HCT116 (cell line): ENCODE results near the gene PNKP. TPM values are rescaled to one million over a fixed set of nuclear protein-coding genes. Genes with fewer than 3 reads are reported as not detected.

ENCODE experiments used
- ATAC-seq: fragments of 200-7000 bp; cut with Tn5 transposase; 2 replicates; pipeline ENCODE4 v1.9.1; 2020; ENCODE audit warnings: mild to moderate bottlenecking, moderate library complexity
- BruUV-seq: library from RNA; stranded (reverse); fragments of 400-500 nt; replicated peaks from 2 replicates; lab custom pipeline; 2021; lab: Mats Ljungman, UMichigan
- CTCF ChIA-PET: fragments of 300-600 bp; sonication (Branson Sonifier 250); formaldehyde crosslinking; loops from one replicate; lab custom pipeline; 2021; ENCODE audit warnings: antibody characterized with exemption; lab: Charles Lee
- POLR2A ChIA-PET: fragments of 300-600, 350-600 bp; sonication (Branson Sonifier 250); formaldehyde crosslinking; loops from one replicate; lab custom pipeline; 2021; ENCODE audit warnings: antibody characterized with exemption; lab: Charles Lee
- RAD21 ChIA-PET, 2 experiments: fragments of 300-600 bp; sonication (Branson Sonifier 250); formaldehyde crosslinking; loops; one replicate each; lab custom pipeline; 2023; ENCODE audit warnings: low total read pairs in 2 of 2; ENCODE audit not compliant: uncharacterized antibody in 2 of 2, unreplicated experiment in 2 of 2, low non-redundant PET in 1 of 2; lab: Charles Lee
- DNase-seq: peaks from one replicate; pipeline ENCODE4 v3.0.0-alpha.2; 2010; ENCODE audit warnings: low read depth, low spot score
- H2AFZ ChIP-seq: fragments of 200-600 bp; shearing (Covaris generic), sonication (generic); 2 replicates; pipeline ENCODE4 v1.6.1; 2017; ENCODE audit warnings: low read depth, mixed run types, mixed read lengths, antibody characterized with exemption, low read length; ENCODE audit not compliant: poor library complexity, severe bottlenecking
- H3K27ac ChIP-seq: 2 replicates; pipeline ENCODE4 v1.5.1; 2012; ENCODE audit warnings: low read depth, low read length
- H3K27me3 ChIP-seq: fragments of 200-600 bp; sonication (generic); 2 replicates; pipeline ENCODE4 v1.6.1; 2016; ENCODE audit warnings: mixed run types, low read length, mixed read lengths; ENCODE audit not compliant: insufficient read depth
- H3K36me3 ChIP-seq, 2 experiments: fragments of 200-500 bp in 1 of 2; fragments of 200-600 bp in 1 of 2; sonication (Bioruptor generic) in 1 of 2; sonication (generic) in 1 of 2; 2 replicates each; pipeline versions ENCODE4 v1.5.1 to v1.6.1; 2014 to 2016; ENCODE audit warnings: low read length in 2 of 2, inconsistent platforms in 1 of 2, mixed read lengths in 1 of 2, mixed run types in 1 of 2; ENCODE audit not compliant: insufficient read depth in 2 of 2, control insufficient read depth in 1 of 2
- H3K4me1 ChIP-seq, 2 experiments: fragments of 200-600 bp in 1 of 2; sonication (generic) in 1 of 2; 2 replicates each; pipeline versions ENCODE4 v1.5.1 to v1.6.1; 2012 to 2017; ENCODE audit warnings: low read length in 2 of 2, inconsistent platforms in 1 of 2, mild to moderate bottlenecking in 1 of 2, mixed read lengths in 1 of 2, mixed run types in 1 of 2, moderate library complexity in 1 of 2; ENCODE audit not compliant: insufficient read depth in 2 of 2, control insufficient read depth in 1 of 2
- H3K4me2 ChIP-seq: fragments of 200-600 bp; sonication (generic); 2 replicates; pipeline ENCODE4 v1.6.1; 2017; ENCODE audit warnings: mixed run types, low read length, mixed read lengths
- H3K4me3 ChIP-seq, 2 experiments: fragments of 200-600 bp in 1 of 2; sonication (generic) in 1 of 2; replicated peaks in 1 of 2; 2 replicates each; pipeline ENCODE4 v1.5.1; 2011 to 2016; ENCODE audit warnings: low read length in 2 of 2, control low read depth in 1 of 2, low read depth in 1 of 2, mild to moderate bottlenecking in 1 of 2, mixed read lengths in 1 of 2, mixed run types in 1 of 2
- H3K79me2 ChIP-seq: fragments of 200-600 bp; sonication (generic); 2 replicates; pipeline ENCODE4 v1.6.1; 2017; ENCODE audit warnings: mild to moderate bottlenecking, mixed run types, low read length, moderate library complexity, mixed read lengths; ENCODE audit not compliant: insufficient read depth
- H3K9ac ChIP-seq: fragments of 200-600 bp; sonication (generic); 2 replicates; pipeline ENCODE4 v1.6.1; 2016; ENCODE audit warnings: low read length, mixed read lengths
- H3K9me2 ChIP-seq: fragments of 200-600 bp; sonication (generic), shearing (Covaris generic); 2 replicates; pipeline ENCODE4 v1.6.1; 2017; ENCODE audit warnings: mixed run types, mild to moderate bottlenecking, moderate library complexity; ENCODE audit not compliant: insufficient read depth
- H3K9me3 ChIP-seq, 2 experiments: fragments of 200-500 bp in 1 of 2; fragments of 200-600 bp in 1 of 2; sonication (Bioruptor generic) in 1 of 2; sonication (generic) in 1 of 2; 2 replicates each; pipeline ENCODE4 v1.6.1; 2014 to 2017; ENCODE audit warnings: low read length in 2 of 2, mixed read lengths in 2 of 2, inconsistent platforms in 1 of 2, low read depth in 1 of 2, mild to moderate bottlenecking in 1 of 2, mixed run types in 1 of 2, moderate library complexity in 1 of 2; ENCODE audit not compliant: control insufficient read depth in 1 of 2, insufficient read depth in 1 of 2
- H4K20me1 ChIP-seq: fragments of 200-600 bp; sonication (generic), shearing (Covaris generic); 2 replicates; pipeline ENCODE4 v1.6.1; 2017; ENCODE audit warnings: mixed run types, mild to moderate bottlenecking, moderate library complexity; ENCODE audit not compliant: insufficient read depth
- ATF3 ChIP-seq: IDR thresholded peaks from 2 replicates; pipeline ENCODE4 v1.6.1; 2012
- CEBPB ChIP-seq: IDR thresholded peaks from 2 replicates; pipeline ENCODE4 v1.6.1; 2012; ENCODE audit warnings: low read depth
- CTCF ChIP-seq, 3 experiments: fragments of 200-600 bp in 1 of 3; sonication (generic) in 1 of 3; IDR thresholded peaks in 2 of 3; conservative IDR thresholded peaks in 1 of 3; 2 replicates each; pipeline ENCODE4 v1.5.1; 2012 to 2017; ENCODE audit warnings: low read depth in 2 of 3, low read length in 2 of 3, antibody characterized with exemption in 1 of 3, borderline replicate concordance in 1 of 3, control low read depth in 1 of 3, mild to moderate bottlenecking in 1 of 3, mixed read lengths in 1 of 3, mixed run types in 1 of 3, moderate library complexity in 1 of 3; ENCODE audit not compliant: insufficient read depth in 1 of 3
- EGR1 ChIP-seq: IDR thresholded peaks from 2 replicates; pipeline ENCODE4 v1.6.1; 2012; ENCODE audit warnings: low read depth
- ELF1 ChIP-seq: IDR thresholded peaks from 2 replicates; pipeline ENCODE4 v1.6.1; 2012; ENCODE audit warnings: low read depth, borderline replicate concordance
- EZH2phosphoT487 ChIP-seq: fragments of 200-600 bp; IDR thresholded peaks from 2 replicates; pipeline ENCODE4 v1.6.1; 2018; ENCODE audit warnings: antibody characterized with exemption, borderline replicate concordance
- JUND ChIP-seq: IDR thresholded peaks from 2 replicates; pipeline ENCODE4 v1.6.1; 2012
- POLR2A ChIP-seq: IDR thresholded peaks from 2 replicates; pipeline ENCODE4 v1.7.0; 2011; ENCODE audit warnings: borderline replicate concordance; ENCODE audit not compliant: insufficient read depth, insufficient read length; ENCODE audit errors: extremely low read depth
- POLR2AphosphoS5 ChIP-seq: IDR thresholded peaks from 2 replicates; pipeline ENCODE4 v1.6.1; 2011; ENCODE audit warnings: mild to moderate bottlenecking, low read depth, low read length, moderate library complexity
- SP1 ChIP-seq: IDR thresholded peaks from 2 replicates; pipeline ENCODE4 v1.6.1; 2012; ENCODE audit warnings: low read depth
- SRF ChIP-seq: IDR thresholded peaks from 2 replicates; pipeline ENCODE4 v1.6.1; 2012; ENCODE audit warnings: low read depth
- YY1 ChIP-seq: IDR thresholded peaks from 2 replicates; pipeline ENCODE4 v1.6.1; 2011; ENCODE audit warnings: low read length, low read depth, moderate library complexity, mild to moderate bottlenecking; ENCODE audit not compliant: insufficient replicate concordance; ENCODE audit errors: extremely low read depth
- ZBTB33 ChIP-seq: IDR thresholded peaks from 2 replicates; pipeline ENCODE4 v1.6.1; 2011; ENCODE audit warnings: mild to moderate bottlenecking, low read length, moderate library complexity; ENCODE audit not compliant: insufficient replicate concordance; ENCODE audit errors: extremely low read depth
- ZFX ChIP-seq: fragments of 450-650 bp; IDR thresholded peaks from 2 replicates; pipeline ENCODE4 v1.6.1; 2017
- ZNF274 ChIP-seq: fragments of 200-500 bp; sonication (Bioruptor generic); IDR thresholded peaks from 2 replicates; pipeline ENCODE4 v1.6.1; 2014; ENCODE audit warnings: mild to moderate bottlenecking, low read depth, low read length, inconsistent platforms
- intact Hi-C: fragments of 100-400 bp; cut with micrococcal nuclease; formaldehyde crosslinking; loops from 2 replicates; pipeline ENCODE4 v1.10.0; 2022
- total RNA-seq: library from RNA; stranded (reverse); gene quantifications from one replicate; pipeline ENCODE4 v1.2.1, GENCODE V29; 2021; ENCODE audit not compliant: unreplicated experiment

Gene PNKP
- total RNA-seq, 1 experiment from 2014 or later = 129 TPM

- H3K4me3 ChIP-seq = no peak overlapping the region
- TF ChIP-seq EZH2phosphoT487 = no peak
- peak; percentile 15 for TF ChIP-seq POLR2AphosphoS5
- TF ChIP-seq, all 23 proteins: peak for 1
- intact Hi-C loops = no loop called here
- ChIA-PET POLR2A (no interaction called here), RAD21 (no interaction called here), CTCF (no interaction called here)
- H2AFZ ChIP-seq = no peak overlapping the region
- H3K27me3 ChIP-seq = no peaks in the 10 kb centered on the region
- ATAC-seq = peak; percentile 13; the same call in 1 of the 2 replicates
- no peak overlapping the region for H3K9ac ChIP-seq
- no peaks in the 10 kb centered on the region for H3K9me3 ChIP-seq
- no peaks in the 10 kb centered on the region for H4K20me1 ChIP-seq
- no peaks in the 10 kb centered on the region for H3K9me2 ChIP-seq
- no peak for DNase-seq
- H3K4me2 ChIP-seq = no peak overlapping the region
- BruUV-seq = no TSS peak
- peak overlapping the region; percentile 45; the same call in 1 of the 2 replicates for H3K27ac ChIP-seq
- H3K36me3 ChIP-seq = peaks cover 15 to 31% of the 10 kb centered on the region in 2 experiments; a peak in 3 of 4 replicates
- peaks cover 32% of the 10 kb centered on the region for H3K79me2 ChIP-seq
- peaks cover 0 to 33% of the 10 kb centered on the region in 2 experiments; a peak in 1 of 4 replicates for H3K4me1 ChIP-seq
Observed at GRCh38 chr19:49858088-49858985, 9.0 kb downstream of the PNKP start.

GRCh38 chr19:49857838-49858087, 9.6 kb downstream of the PNKP start:
- peaks cover 1 to 30% of the 10 kb centered on the region in 2 experiments; a peak in 3 of 4 replicates for H3K4me1 ChIP-seq
- no peaks in the 10 kb centered on the region for H3K9me2 ChIP-seq
- no peak overlapping the region for H3K9ac ChIP-seq
- no peaks in the 10 kb centered on the region for H3K9me3 ChIP-seq
- no peaks in the 10 kb centered on the region for H4K20me1 ChIP-seq
- no peak overlapping the region for H3K4me2 ChIP-seq
- peaks cover 15 to 27% of the 10 kb centered on the region in 2 experiments; a peak in 3 of 4 replicates for H3K36me3 ChIP-seq
- ChIA-PET RAD21 (no interaction called here), POLR2A (no interaction called here), CTCF (no interaction called here)
- no TSS peak for BruUV-seq
- peak overlapping the region; percentile 45; the same call in 1 of the 2 replicates for H3K27ac ChIP-seq
- H2AFZ ChIP-seq = no peak overlapping the region
- no peaks in the 10 kb centered on the region for H3K27me3 ChIP-seq
- ATAC-seq (no peak), DNase-seq (no peak)
- peaks cover 32% of the 10 kb centered on the region for H3K79me2 ChIP-seq
- H3K4me3 ChIP-seq = no peak overlapping the region
- intact Hi-C loops = no loop called here
- no peak for TF ChIP-seq SRF
- TF ChIP-seq ZNF274 = no peak
- no peak for TF ChIP-seq ELF1
- no peak for TF ChIP-seq JUND
- no peak for TF ChIP-seq ZBTB33
- no peak for TF ChIP-seq POLR2A
- TF ChIP-seq ZFX = no peak
- no peak for TF ChIP-seq SP1
- TF ChIP-seq POLR2AphosphoS5 = no peak; the same call in 1 of the 2 replicates
- TF ChIP-seq CTCF (IDR thresholded peaks at IDR 0.05 in 2 of 3, conservative IDR thresholded peaks at IDR 0.05 in 1 of 3; ENCODE audit: borderline replicate concordance in 1 of 3, insufficient read depth in 1 of 3, low read depth in 2 of 3, low read length in 2 of 3) = no peak
- TF ChIP-seq CEBPB = no peak
- no peak for TF ChIP-seq ATF3
- TF ChIP-seq EGR1 = no peak
- TF ChIP-seq YY1 = no peak
